ENCODE results near the gene PGM3. TPM values are rescaled to one million over a fixed set of nuclear protein-coding genes. Genes with fewer than 3 reads are reported as not detected.

PGM3 gene
- total RNA-seq, 3 donors from 2014 or later = 21.3 to 41.0 (median 24.9) TPM

DNA sequence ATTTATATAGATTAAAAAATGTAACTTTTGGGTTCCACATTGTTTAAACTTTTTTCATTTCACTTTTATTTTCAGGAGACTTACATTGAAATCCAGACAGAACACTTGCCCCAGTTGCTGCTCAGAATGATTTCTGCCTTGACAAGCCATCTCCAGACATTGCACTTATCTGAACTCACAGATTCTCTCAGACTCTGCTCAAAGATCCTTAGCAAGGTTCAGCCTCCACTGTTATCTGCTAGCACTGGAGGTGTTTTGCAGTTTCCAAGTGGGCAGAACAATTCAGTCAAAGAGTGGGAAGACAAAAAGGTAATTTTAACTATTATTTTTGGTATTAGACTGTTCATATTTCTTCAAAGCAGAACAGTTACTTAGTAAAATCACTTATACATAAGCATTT is 67.6 kb downstream of the PGM3 start:
- no peaks in the 10 kb centered on the region for H3K27me3 ChIP-seq
- no peak overlapping the region for H3K4me3 ChIP-seq
- no peaks in the 10 kb centered on the region for H3K9me3 ChIP-seq
- no peak overlapping the region for H3K27ac ChIP-seq
- H3K36me3 ChIP-seq = peaks cover 15% of the 10 kb centered on the region
- intact Hi-C loops (cut with DNase I; ENCODE audit: low total_unique reads) = no loop called here
- no peaks in the 10 kb centered on the region for H3K4me1 ChIP-seq
- TF ChIP-seq, protein P1, sequence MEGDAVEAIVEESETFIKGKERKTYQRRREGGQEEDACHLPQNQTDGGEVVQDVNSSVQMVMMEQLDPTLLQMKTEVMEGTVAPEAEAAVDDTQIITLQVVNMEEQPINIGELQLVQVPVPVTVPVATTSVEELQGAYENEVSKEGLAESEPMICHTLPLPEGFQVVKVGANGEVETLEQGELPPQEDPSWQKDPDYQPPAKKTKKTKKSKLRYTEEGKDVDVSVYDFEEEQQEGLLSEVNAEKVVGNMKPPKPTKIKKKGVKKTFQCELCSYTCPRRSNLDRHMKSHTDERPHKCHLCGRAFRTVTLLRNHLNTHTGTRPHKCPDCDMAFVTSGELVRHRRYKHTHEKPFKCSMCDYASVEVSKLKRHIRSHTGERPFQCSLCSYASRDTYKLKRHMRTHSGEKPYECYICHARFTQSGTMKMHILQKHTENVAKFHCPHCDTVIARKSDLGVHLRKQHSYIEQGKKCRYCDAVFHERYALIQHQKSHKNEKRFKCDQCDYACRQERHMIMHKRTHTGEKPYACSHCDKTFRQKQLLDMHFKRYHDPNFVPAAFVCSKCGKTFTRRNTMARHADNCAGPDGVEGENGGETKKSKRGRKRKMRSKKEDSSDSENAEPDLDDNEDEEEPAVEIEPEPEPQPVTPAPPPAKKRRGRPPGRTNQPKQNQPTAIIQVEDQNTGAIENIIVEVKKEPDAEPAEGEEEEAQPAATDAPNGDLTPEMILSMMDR (IDR thresholded peaks at IDR 0.05) = no peak
- no peak for TF ChIP-seq POLR2A (IDR thresholded peaks at IDR 0.05)
- no peak for TF ChIP-seq POLR2AphosphoS5 (IDR thresholded peaks at IDR 0.05)
- DNase-seq (ENCODE audit: low spot score in 2 of 2) = no peak

DNA sequence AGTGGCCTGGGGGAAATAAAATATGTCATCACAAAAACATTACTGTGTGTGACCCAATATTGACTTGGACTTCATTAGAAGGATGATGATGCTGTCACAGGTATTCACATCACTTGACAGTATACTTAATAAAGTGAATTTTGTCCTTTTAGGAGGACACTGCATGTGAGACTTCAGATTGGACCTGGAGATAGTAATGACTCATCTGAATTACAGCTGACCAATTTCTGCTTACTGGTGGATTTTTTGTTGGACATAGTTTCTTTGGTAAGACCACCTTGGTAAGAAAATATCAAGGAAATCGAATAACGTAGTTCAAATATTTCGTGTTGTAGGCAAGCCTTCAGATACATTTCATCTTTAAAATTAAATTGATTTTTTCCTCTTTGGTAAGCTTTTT is 68.5 kb downstream of the PGM3 start:
- intact Hi-C loops (cut with DNase I; ENCODE audit: low total_unique reads) = no loop called here
- no peaks in the 10 kb centered on the region for H3K27me3 ChIP-seq
- H3K36me3 ChIP-seq = peaks cover 15% of the 10 kb centered on the region
- H3K4me1 ChIP-seq = no peaks in the 10 kb centered on the region
- no peaks in the 10 kb centered on the region for H3K9me3 ChIP-seq
- H3K4me3 ChIP-seq = no peak overlapping the region
- no peak overlapping the region for H3K27ac ChIP-seq
- no peak for DNase-seq (ENCODE audit: low spot score in 2 of 2)
- TF ChIP-seq, protein P1 (IDR thresholded peaks at IDR 0.05) = no peak
- TF ChIP-seq POLR2A (IDR thresholded peaks at IDR 0.05) (no peak), POLR2AphosphoS5 (IDR thresholded peaks at IDR 0.05) (no peak)

DNA sequence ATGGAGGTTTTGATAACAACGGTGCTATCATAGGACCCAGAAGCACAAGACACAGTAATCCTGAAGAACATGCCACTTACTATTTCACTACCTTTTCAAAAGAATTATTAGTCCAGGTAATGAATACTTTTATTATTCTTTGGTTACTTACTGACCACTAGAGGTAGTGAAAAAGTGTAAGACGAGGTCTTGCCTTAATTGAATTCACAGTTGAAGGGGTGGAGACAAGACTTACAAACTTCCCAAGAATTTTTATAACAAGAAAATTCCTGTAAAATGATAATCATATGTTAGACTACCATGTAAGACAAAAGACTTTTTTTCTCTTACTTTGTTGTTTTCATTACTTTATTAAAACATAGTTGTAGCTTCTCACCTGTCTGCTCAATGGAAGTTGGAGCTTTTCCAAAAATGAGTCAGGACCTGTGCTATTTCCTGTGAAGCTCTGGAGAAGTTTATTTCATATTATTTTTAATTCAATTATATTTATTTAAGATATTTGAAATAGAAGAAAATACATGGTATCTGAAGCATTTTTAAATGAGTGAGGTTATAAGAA is 73.2 kb downstream of the PGM3 start:
- no peak for DNase-seq (ENCODE audit: low spot score in 2 of 2)
- intact Hi-C loops (cut with DNase I; ENCODE audit: low total_unique reads) = no loop called here
- Histone ChIP-seq H3K36me3 (no peaks in the 10 kb centered on the region), H3K9me3 (no peaks in the 10 kb centered on the region), H3K27ac (no peak overlapping the region), H3K27me3 (no peaks in the 10 kb centered on the region), H3K4me3 (no peak overlapping the region), H3K4me1 (no peaks in the 10 kb centered on the region)
- TF ChIP-seq POLR2AphosphoS5 (IDR thresholded peaks at IDR 0.05) (no peak), POLR2A (IDR thresholded peaks at IDR 0.05) (no peak)
- TF ChIP-seq, protein P1 (IDR thresholded peaks at IDR 0.05) = no peak

DNA sequence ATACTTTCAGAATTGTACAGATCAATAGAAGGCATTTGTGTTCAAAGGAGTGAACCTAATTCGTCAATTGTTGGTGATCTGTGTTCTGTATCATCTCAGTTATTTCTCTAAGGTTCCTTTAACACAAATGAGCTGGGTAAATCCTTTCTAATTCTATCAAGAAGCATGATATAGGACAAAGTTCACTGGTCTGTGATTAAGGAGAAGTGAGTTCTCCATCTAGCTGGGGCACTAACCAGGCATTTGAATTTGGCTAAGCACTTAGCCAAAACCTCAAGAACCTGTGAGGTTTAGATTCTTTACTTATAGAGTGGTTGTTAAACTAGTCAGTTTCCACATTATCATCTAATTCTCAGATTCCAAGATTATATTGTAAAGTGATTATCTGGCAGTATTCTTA is 75.3 kb downstream of the PGM3 start:
- Histone ChIP-seq H3K36me3 (no peaks in the 10 kb centered on the region), H3K4me3 (no peak overlapping the region), H3K27me3 (no peaks in the 10 kb centered on the region), H3K4me1 (no peaks in the 10 kb centered on the region), H3K9me3 (no peaks in the 10 kb centered on the region), H3K27ac (no peak overlapping the region)
- TF ChIP-seq POLR2AphosphoS5 (IDR thresholded peaks at IDR 0.05) = no peak
- no peak for TF ChIP-seq POLR2A (IDR thresholded peaks at IDR 0.05)
- TF ChIP-seq, protein P1 (IDR thresholded peaks at IDR 0.05) = no peak
- intact Hi-C loops (cut with DNase I; ENCODE audit: low total_unique reads) = no loop called here
- no peak for DNase-seq (ENCODE audit: low spot score in 2 of 2)

Other genes starting within 250 kb of the PGM3 start
- gene UBE3D, start 127.4 kb downstream of the PGM3 start, total RNA-seq = 10 to 100 TPM in 2 of 3 donors, 1 to 10 TPM in 1; 8.8 to 14.7 (median 13.5) TPM
- 10 to 100 TPM; 27.5 to 93.2 (median 56.4) TPM for gene DOP1A, start 125.6 kb downstream of the PGM3 start, total RNA-seq
- 1 to 10 TPM; 3.0 to 3.7 (median 3.6) TPM for gene RWDD2A, start 92 bp upstream of the PGM3 start, total RNA-seq
- gene ME1, start 237.8 kb upstream of the PGM3 start, total RNA-seq = 10 to 100 TPM in 1 of 3 donors, 1 to 10 TPM in 2; 5.2 to 34.6 (median 7.2) TPM